Measurements from ENCODE around the gene NDEL1.

NDEL1 gene

GRCh38 chr17:8402921-8403536 lies 32.7 kb upstream of the NDEL1 start:
- no peak for DNase-seq (ENCODE audit: low read depth in 1 of 2, low spot score in 1 of 2)
- no peak for TF ChIP-seq JUND (IDR thresholded peaks at IDR 0.05; ENCODE audit: low read depth)
- in situ Hi-C loops (cut with HindIII; ENCODE audit: low pct_unique_long_range_greater_than_20kb, low sequenced_read_pairs), result no loop called here

GRCh38 chr17:8405499-8406016 lies 30.1 kb upstream of the NDEL1 start:
- TF ChIP-seq JUND (IDR thresholded peaks at IDR 0.05; ENCODE audit: low read depth), result no peak
- DNase-seq (ENCODE audit: low read depth in 1 of 2, low spot score in 1 of 2), result no peak
- in situ Hi-C loops (cut with HindIII; ENCODE audit: low pct_unique_long_range_greater_than_20kb, low sequenced_read_pairs), result no loop called here

DNA sequence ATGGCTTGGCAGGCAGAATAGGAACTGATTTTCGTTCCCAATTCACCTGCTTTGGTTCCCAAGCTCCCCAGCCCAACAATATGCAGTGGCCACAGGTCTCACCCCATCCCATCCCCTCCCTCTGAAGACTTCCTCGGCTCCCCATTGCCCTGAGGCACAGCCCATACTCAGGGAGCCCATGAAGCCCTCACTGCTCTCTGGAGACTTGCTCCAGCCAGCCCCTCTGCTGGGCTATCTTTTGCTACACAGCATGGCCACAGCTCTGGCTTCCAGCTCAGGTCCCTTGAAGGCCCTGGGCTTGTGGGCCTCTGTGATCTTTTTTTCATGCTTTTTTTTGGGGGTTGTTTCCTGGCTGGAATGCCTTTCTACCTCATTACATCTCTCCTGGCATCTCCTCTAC lies 29.5 kb upstream of the NDEL1 start:
- no peak for TF ChIP-seq JUND (IDR thresholded peaks at IDR 0.05; ENCODE audit: low read depth)
- no peak for DNase-seq (ENCODE audit: low read depth in 1 of 2, low spot score in 1 of 2)
- in situ Hi-C loops (cut with HindIII; ENCODE audit: low pct_unique_long_range_greater_than_20kb, low sequenced_read_pairs), result no loop called here

GRCh38 chr17:8408371-8408770 lies 27.3 kb upstream of the NDEL1 start:
- TF ChIP-seq JUND (IDR thresholded peaks at IDR 0.05; ENCODE audit: low read depth), result no peak
- DNase-seq (ENCODE audit: low read depth in 1 of 2, low spot score in 1 of 2), result no peak
- in situ Hi-C loops (cut with HindIII; ENCODE audit: low pct_unique_long_range_greater_than_20kb, low sequenced_read_pairs), result no loop called here

GRCh38 chr17:8409966-8410882 lies 25.5 kb upstream of the NDEL1 start:
- peak; percentile 34 to 88 for DNase-seq (ENCODE audit: low read depth in 1 of 2, low spot score in 1 of 2)
- in situ Hi-C loops (cut with HindIII; ENCODE audit: low pct_unique_long_range_greater_than_20kb, low sequenced_read_pairs), result no loop called here
- TF ChIP-seq JUND (IDR thresholded peaks at IDR 0.05; ENCODE audit: low read depth), result no peak

- TF ChIP-seq JUND (IDR thresholded peaks at IDR 0.05; ENCODE audit: low read depth), result no peak
- in situ Hi-C loops (cut with HindIII; ENCODE audit: low pct_unique_long_range_greater_than_20kb, low sequenced_read_pairs), result no loop called here
- no peak for DNase-seq (ENCODE audit: low read depth in 1 of 2, low spot score in 1 of 2)
Measured at GRCh38 chr17:8410883-8411238, 24.8 kb upstream of the NDEL1 start.

DNA sequence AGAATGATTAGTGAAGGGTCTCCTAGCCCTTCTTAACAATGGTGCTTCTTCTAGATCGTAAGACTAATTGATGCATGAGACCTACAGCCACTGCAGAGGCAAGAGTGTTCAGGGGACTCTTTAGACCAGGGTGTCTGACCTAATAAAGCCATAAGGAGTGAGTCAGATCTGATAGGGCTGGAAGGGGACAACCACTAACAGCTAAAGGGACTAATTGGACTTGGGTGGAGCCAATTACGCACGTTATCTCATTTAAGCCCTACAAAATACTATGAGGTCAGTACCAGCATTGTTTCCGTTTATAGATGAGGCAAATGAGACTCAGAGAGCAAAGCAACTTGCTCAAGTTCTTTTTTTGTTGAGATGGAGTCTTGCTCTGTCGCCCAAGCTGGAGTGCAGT lies 23.6 kb upstream of the NDEL1 start:
- in situ Hi-C loops (cut with HindIII; ENCODE audit: low pct_unique_long_range_greater_than_20kb, low sequenced_read_pairs), result no loop called here
- TF ChIP-seq JUND (IDR thresholded peaks at IDR 0.05; ENCODE audit: low read depth), result no peak
- DNase-seq (ENCODE audit: low read depth in 1 of 2, low spot score in 1 of 2), result no peak

DNA sequence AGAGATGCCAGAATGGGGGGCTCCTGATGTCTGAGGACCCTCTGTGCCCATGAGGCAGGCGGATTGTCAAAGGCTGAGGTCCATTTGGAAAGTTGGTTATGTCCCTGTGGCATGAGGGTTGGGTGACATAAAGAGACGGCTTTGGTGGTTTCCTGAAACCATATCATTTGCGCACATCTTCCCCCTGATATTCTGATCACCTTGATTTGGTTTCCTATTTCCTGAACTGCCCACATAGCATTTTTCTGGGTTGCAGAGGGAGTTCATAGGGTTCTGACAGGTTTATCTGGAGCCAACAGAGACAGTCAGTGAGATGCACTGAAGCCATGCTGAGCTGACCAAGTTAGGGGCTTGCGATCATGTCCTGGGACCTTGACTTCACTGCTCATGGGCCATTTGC lies 22.4 kb upstream of the NDEL1 start:
- TF ChIP-seq JUND (IDR thresholded peaks at IDR 0.05; ENCODE audit: low read depth), result no peak
- DNase-seq (ENCODE audit: low read depth in 1 of 2, low spot score in 1 of 2), result no peak
- in situ Hi-C loops (cut with HindIII; ENCODE audit: low pct_unique_long_range_greater_than_20kb, low sequenced_read_pairs), result no loop called here

- no peak for TF ChIP-seq JUND (IDR thresholded peaks at IDR 0.05; ENCODE audit: low read depth)
- no peak for DNase-seq (ENCODE audit: low read depth in 1 of 2, low spot score in 1 of 2)
- in situ Hi-C loops (cut with HindIII; ENCODE audit: low pct_unique_long_range_greater_than_20kb, low sequenced_read_pairs), result no loop called here
Measured at GRCh38 chr17:8413938-8414337, 21.7 kb upstream of the NDEL1 start.

GRCh38 chr17:8417806-8418205 lies 17.9 kb upstream of the NDEL1 start:
- TF ChIP-seq JUND (IDR thresholded peaks at IDR 0.05; ENCODE audit: low read depth), result no peak
- in situ Hi-C loops (cut with HindIII; ENCODE audit: low pct_unique_long_range_greater_than_20kb, low sequenced_read_pairs), result no loop called here
- DNase-seq (ENCODE audit: low read depth in 1 of 2, low spot score in 1 of 2), result no peak

- in situ Hi-C loops (cut with HindIII; ENCODE audit: low pct_unique_long_range_greater_than_20kb, low sequenced_read_pairs), result no loop called here
- DNase-seq (ENCODE audit: low read depth in 1 of 2, low spot score in 1 of 2), result no peak
- no peak for TF ChIP-seq JUND (IDR thresholded peaks at IDR 0.05; ENCODE audit: low read depth)
Measured at GRCh38 chr17:8418471-8418870, 17.2 kb upstream of the NDEL1 start.

DNA sequence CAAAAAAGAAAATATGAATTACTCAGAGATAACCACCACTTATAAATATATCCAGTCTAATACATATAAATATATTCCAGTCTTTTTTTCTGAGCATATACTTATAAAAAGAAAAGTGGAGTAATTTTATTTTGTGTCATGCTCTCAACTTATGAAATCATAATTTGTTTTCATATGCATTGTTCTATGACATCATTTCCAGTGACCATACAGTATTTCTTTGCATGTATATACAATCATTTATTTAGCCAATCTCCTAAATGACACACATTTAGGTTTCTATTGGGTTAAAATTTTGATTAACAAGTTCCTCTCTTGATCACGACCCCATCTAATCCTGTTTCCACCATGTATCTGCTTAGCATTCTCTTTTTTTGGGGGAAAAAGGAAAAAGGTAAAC lies 16.4 kb upstream of the NDEL1 start:
- no peak for DNase-seq (ENCODE audit: low read depth in 1 of 2, low spot score in 1 of 2)
- no peak for TF ChIP-seq JUND (IDR thresholded peaks at IDR 0.05; ENCODE audit: low read depth)
- in situ Hi-C loops (cut with HindIII; ENCODE audit: low pct_unique_long_range_greater_than_20kb, low sequenced_read_pairs), result no loop called here
